ENCODE measurements around the gene GALM.

The GALM gene

DNA sequence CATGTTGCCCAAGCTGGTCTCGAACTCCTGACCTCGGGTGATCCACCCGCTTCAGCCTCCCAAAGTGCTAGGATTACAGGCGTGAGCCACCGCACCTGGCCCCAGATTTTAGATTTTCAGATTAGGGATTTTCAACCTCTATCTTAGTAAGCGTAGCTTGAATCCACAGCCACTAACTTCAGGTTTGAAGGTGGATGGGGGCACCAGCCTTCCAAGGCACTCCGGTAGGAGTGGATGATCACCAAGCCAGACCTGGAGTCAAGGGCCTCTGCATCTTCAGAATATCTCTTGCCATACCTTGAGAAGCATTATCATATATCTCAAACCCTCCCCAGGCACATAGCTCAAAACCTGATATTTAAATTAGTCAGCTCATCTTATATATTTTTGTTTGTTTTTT, 17.9 kb downstream of the GALM start:
- DNase-seq = no peak
- TF ChIP-seq, protein P1, sequence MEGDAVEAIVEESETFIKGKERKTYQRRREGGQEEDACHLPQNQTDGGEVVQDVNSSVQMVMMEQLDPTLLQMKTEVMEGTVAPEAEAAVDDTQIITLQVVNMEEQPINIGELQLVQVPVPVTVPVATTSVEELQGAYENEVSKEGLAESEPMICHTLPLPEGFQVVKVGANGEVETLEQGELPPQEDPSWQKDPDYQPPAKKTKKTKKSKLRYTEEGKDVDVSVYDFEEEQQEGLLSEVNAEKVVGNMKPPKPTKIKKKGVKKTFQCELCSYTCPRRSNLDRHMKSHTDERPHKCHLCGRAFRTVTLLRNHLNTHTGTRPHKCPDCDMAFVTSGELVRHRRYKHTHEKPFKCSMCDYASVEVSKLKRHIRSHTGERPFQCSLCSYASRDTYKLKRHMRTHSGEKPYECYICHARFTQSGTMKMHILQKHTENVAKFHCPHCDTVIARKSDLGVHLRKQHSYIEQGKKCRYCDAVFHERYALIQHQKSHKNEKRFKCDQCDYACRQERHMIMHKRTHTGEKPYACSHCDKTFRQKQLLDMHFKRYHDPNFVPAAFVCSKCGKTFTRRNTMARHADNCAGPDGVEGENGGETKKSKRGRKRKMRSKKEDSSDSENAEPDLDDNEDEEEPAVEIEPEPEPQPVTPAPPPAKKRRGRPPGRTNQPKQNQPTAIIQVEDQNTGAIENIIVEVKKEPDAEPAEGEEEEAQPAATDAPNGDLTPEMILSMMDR (IDR thresholded peaks at IDR 0.05; ENCODE audit: low read depth, low read length) = no peak
- no peaks in the 10 kb centered on the region for H3K4me1 ChIP-seq
- no peaks in the 10 kb centered on the region for H3K27me3 ChIP-seq
- H3K4me3 ChIP-seq (ENCODE audit: low read depth, low read length) = no peak overlapping the region
- no peaks in the 10 kb centered on the region for H3K9me3 ChIP-seq
- no peaks in the 10 kb centered on the region for H3K36me3 ChIP-seq

DNA sequence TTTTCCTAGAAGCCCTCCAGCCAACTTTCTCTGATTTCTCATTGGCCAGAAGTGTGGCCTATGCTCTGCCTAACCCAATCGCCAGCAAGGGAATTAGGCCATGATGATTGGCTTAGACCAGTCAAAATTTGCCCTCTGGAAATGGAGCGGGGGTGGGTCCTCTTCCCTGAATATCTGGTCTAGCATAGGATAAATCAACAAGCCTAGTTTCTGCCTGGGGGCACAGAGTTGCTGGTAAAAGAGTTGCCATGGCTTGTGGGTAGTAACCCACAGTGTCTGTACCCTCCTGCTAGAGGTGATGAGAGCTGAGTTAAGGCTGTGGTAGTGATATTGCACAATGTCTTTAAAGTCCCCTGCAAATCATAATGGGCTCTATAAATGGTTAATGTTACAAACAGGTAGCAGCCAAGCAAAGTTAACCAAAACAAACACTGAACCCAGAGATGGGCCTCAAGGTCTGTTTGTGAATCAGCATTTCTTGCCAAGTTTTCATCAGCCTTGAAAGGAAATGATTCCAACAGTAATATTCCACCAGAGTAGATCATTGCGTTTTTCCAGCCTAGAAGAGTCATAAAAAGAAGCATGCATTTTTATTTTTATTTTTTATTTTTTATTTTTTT, 19.3 kb downstream of the GALM start:
- TF ChIP-seq, protein P1 (IDR thresholded peaks at IDR 0.05; ENCODE audit: low read depth, low read length) = no peak
- Histone ChIP-seq H3K36me3 (no peaks in the 10 kb centered on the region), H3K9me3 (no peaks in the 10 kb centered on the region), H3K4me1 (no peaks in the 10 kb centered on the region), H3K27me3 (no peaks in the 10 kb centered on the region), H3K4me3 (ENCODE audit: low read depth, low read length) (no peak overlapping the region)
- DNase-seq = peak; percentile 25

DNA sequence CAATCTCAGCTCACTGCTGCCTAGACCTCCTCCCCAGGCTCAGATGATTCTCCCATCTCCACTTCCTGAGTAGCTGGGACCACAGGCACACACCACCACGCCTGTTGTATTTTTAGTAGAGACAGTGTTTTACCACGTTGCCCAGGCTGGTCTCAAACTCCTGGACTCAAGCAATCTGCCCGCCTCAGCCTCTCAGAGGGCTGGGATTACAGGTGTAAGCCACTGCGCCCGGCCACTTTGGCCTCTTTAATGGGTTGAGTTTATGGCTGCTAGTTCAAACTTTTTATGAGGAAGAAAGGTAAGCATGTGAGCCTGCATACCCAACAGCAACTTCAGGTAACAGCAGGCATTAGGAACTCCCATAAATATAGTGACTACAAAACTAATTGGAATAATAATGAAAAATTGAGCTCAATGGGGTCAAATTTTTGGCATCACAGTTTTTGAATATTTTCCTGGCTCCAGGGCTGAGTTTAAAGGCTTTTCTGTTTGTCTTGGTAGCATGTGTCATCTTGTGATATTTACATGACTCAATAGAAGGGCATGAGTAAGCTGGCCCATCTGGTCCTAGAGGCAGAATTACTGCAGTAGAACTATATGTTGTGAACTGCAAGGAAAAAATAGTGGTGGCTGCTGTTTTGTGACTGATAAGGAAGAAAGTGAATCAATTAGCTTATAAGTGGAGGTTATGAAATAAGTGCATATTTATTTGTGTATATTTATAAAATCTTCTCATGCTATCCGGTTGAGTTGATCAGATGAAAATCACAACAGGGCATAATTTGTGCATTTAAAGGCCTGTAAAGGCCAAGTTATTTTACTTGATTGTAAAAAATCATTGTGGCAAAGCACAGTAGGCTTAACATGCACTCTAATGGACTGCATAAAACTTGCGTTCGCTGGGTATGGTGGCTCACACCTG, 24.8 kb downstream of the GALM start:
- no peak overlapping the region for H3K4me3 ChIP-seq (ENCODE audit: low read depth, low read length)
- TF ChIP-seq, protein P1 (IDR thresholded peaks at IDR 0.05; ENCODE audit: low read depth, low read length) = no peak
- peak; percentile 11 for DNase-seq
- no peaks in the 10 kb centered on the region for H3K27me3 ChIP-seq
- no peaks in the 10 kb centered on the region for H3K4me1 ChIP-seq
- H3K9me3 ChIP-seq = no peaks in the 10 kb centered on the region
- H3K36me3 ChIP-seq = no peaks in the 10 kb centered on the region

DNA sequence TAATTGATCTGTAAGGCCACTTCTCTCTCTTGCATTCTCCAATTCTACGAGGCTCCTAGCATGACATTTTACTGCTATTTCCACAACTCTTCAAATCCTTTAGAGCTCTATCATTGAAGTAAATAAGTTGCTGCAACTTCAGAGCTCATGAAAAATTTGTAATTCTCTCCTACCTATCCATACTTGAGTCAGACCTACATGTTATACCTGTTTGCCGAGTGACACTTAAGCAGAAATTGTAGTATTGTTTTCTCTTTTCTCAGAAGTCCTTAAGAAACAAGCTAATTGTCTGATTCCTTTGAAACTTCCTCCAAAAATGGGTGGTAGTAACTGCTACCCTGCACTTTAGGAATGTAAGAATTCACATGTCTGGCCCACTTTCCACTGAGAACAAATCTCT, 26.1 kb downstream of the GALM start:
- no peak for DNase-seq
- H3K9me3 ChIP-seq = no peaks in the 10 kb centered on the region
- H3K36me3 ChIP-seq = no peaks in the 10 kb centered on the region
- no peaks in the 10 kb centered on the region for H3K27me3 ChIP-seq
- TF ChIP-seq, protein P1 (IDR thresholded peaks at IDR 0.05; ENCODE audit: low read depth, low read length) = no peak
- H3K4me3 ChIP-seq (ENCODE audit: low read depth, low read length) = no peak overlapping the region
- H3K4me1 ChIP-seq = no peaks in the 10 kb centered on the region

DNA sequence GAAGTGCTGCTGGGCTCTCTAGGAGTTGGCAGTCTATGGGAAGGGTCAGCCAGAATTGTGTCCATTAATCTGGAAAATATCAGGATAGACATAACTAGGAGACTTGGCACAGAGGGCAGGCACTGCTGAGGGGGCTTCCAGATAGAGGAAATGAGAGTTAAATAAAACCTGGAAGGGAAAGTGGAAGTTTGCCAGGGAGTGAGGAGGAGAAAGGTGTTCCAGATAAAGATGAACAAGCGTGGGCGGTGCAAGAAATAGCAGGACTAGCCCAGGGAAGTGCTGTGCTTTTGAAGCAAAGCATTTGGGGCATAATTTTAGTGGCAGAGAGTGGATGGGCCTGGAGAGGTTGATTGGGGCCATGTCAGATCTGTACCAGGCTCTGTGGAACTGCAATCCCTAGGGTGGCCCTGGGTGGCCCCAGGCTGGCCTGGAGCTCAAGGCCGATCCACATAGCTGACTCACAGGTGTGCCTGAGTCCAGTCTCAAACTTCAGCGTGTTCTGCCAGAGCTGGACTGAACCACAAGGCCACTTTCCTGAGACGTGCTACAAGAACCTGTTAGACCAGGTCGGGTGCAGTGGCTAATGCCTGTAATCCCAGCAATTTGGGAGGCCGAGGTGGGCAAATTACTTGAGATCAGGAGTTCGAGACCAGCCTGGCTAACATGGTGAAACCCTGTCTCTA, 26.9 kb downstream of the GALM start:
- no peaks in the 10 kb centered on the region for H3K9me3 ChIP-seq
- TF ChIP-seq, protein P1 (IDR thresholded peaks at IDR 0.05; ENCODE audit: low read depth, low read length) = no peak
- H3K36me3 ChIP-seq = no peaks in the 10 kb centered on the region
- DNase-seq = no peak
- H3K4me3 ChIP-seq (ENCODE audit: low read depth, low read length) = no peak overlapping the region
- H3K4me1 ChIP-seq = no peaks in the 10 kb centered on the region
- no peaks in the 10 kb centered on the region for H3K27me3 ChIP-seq
